D721Med (cell line): ENCODE data around the gene SPACA4.

Experiments used
- DNase-seq: peaks from one replicate; pipeline ENCODE4 v3.0.0; 2011; ENCODE audit warnings: low spot score; ENCODE audit not compliant: insufficient read length
- FAIRE-seq: peaks from 2 replicates; lab custom pipeline; 2011; peaks lifted over from hg19 to GRCh38; lab: Jason Lieb, UNC
- CTCF ChIP-seq: IDR thresholded peaks from 2 replicates; pipeline ENCODE4 v1.5.1; 2012; ENCODE audit warnings: mild to moderate bottlenecking, control low read depth; ENCODE audit not compliant: insufficient read depth; ENCODE audit errors: missing control alignments

The SPACA4 gene

GRCh38 chr19:48606463-48607358 is at the start of gene SPACA4:
Gene SPACA4, plus strand, starts transcription at chr19:48606742. Its CDS starts 237 bp downstream, at chr19:48606979.
- no peak for TF ChIP-seq CTCF
- DNase-seq (no peak), FAIRE-seq (no peak)

- no peak for TF ChIP-seq CTCF
- DNase-seq: no peak
- FAIRE-seq: no peak
Measured at GRCh38 chr19:48556825-48557224, 49.7 kb upstream of the SPACA4 start.

- no peak for TF ChIP-seq CTCF
- DNase-seq: no peak
- FAIRE-seq: no peak
Measured at GRCh38 chr19:48558018-48558684, 48.4 kb upstream of the SPACA4 start.

- TF ChIP-seq CTCF: no peak
- FAIRE-seq (no peak), DNase-seq (no peak)
Measured at GRCh38 chr19:48560095-48560530, 46.4 kb upstream of the SPACA4 start.

- no peak for TF ChIP-seq CTCF
- DNase-seq (no peak), FAIRE-seq (no peak)
Measured at GRCh38 chr19:48561412-48561811, 45.1 kb upstream of the SPACA4 start.

GRCh38 chr19:48565090-48565489 is 41.5 kb upstream of the SPACA4 start:
- TF ChIP-seq CTCF: no peak
- no peak for FAIRE-seq
- no peak for DNase-seq
